Stimulated activated CD4-positive, alpha-beta T cell treated with anti-CD3 and anti-CD28 coated beads, Interleukin-1b, Interleukin-23, amount 100 ng/mL, for 48 hours (primary cell): ENCODE data around the gene CFAP100.

Experiments
- DNase-seq: peaks from one replicate; pipeline ENCODE4 v3.0.0-alpha.2; 2020

Gene CFAP100

GRCh38 chr3:126446791-126447190 lies 52.1 kb downstream of the CFAP100 start:
- no peak for DNase-seq

- no peak for DNase-seq
These were observed 52.9 kb downstream of the CFAP100 start for GRCh38 chr3:126447456-126448106.

DNA sequence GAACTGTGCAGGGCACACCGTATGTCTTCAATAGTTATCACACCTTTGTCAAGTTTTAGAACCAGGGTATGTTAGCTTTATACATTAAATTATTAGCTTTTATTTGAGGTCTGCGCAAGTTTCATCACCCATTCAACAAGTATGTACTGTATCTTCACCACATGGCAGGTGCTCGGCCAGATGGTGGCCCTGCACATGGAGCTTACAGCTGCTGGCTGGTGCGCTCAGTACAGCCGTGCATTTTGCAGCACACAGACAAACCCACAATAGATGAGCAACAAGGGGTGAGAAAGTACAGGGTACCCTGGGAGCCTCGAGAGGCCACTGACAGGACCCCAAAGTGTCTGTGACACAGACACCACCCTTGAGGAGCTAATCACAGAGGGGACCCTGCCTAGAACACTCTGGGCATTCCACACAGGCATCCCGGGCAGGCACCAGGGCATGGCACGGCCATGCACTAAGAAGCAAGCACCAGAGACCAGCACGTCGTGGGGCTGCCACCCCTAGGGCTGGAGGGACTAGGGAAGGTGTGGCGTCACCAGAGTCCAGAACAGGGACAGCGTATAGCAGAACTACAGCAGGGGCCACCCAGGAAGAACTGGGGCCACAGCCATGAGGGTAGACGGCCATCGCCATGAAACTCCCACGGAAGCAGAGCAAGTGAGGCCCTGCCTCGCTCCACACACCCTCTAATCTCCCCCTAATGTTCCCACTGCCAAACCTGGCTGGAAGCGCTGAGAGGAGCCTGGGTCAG lies 53.6 kb downstream of the CFAP100 start:
- DNase-seq = no peak

DNA sequence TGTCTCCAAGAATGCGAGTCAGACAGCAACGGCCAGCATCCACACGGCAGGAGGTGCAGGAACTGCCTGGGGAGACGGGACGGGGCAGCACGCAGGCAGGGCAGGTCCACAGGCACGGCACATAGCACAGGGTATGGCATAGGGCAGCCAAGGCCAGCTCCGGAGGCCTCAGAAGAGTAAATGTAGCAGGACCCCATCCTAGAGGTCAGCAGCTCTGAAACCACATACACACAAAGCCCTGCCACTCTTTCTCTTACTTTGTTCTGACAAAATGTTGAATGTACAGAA lies 54.1 kb downstream of the CFAP100 start:
- DNase-seq = no peak

DNA sequence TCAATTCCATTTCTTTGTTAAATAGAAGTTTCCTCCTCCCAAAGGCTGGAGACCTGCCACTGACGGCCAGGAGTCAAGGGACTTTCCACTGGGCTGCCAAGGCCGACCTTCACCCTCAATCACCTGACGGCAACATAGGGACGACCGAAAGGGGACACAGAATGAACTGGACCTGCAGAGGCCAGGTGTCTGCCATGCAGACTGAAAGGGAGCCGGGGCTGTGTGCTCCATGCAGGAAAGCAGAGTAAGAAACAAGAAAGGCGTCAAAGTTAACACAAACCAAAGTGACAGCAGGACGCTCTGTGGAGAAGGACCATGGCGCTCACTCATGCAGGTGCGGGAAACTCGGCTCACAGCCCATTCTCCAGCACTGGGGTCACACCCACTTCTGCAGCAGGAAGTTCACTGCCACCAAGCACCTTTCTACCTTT lies 54.9 kb downstream of the CFAP100 start:
- DNase-seq = no peak

GRCh38 chr3:126450219-126450618 lies 55.5 kb downstream of the CFAP100 start:
- no peak for DNase-seq

DNA sequence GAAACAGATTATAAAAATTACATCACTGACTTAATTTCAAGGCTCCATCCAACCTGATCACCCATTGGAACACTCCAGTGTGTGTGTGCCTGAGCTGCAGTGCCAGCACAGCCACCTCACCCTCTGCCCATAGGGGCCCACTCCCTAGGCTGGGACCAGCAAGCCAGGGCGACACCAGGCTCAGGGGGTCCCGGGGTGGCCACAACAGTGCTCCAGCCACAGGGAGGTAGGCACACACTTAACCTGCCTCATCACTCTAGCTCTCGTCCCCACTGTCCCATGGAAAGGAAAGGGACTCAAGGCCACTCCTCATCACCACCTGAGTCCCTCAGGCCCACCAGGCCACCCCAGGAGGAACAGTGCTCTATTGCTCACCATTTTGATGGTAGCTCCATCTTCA lies 56.0 kb downstream of the CFAP100 start:
- no peak for DNase-seq

- no peak for DNase-seq
These were observed 56.8 kb downstream of the CFAP100 start for GRCh38 chr3:126451511-126451910.

DNA sequence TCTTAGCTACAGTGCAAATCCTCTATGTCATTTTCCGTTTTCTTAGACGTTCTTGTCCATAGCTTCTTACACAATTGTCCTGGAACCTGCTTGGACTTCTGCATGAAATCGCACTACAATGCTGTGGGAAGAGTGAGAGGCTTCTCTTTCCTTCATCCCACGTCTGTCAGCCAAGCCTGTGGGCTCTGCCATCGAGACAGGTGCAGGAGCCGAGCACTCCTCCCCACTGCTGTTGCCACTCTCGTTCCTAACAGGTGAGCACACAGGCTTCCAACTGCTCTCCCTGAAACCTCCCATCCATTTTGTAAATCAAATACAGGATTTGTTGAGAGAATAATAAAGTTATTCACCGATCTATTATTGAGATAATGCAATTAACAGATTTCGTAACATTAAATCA lies 57.5 kb downstream of the CFAP100 start:
- no peak for DNase-seq

GRCh38 chr3:126454025-126454424 lies 59.3 kb downstream of the CFAP100 start:
- no peak for DNase-seq

GRCh38 chr3:126454437-126455198 lies 59.9 kb downstream of the CFAP100 start:
- no peak for DNase-seq

GRCh38 chr3:126456211-126456610 lies 61.5 kb downstream of the CFAP100 start:
- no peak for DNase-seq

DNA sequence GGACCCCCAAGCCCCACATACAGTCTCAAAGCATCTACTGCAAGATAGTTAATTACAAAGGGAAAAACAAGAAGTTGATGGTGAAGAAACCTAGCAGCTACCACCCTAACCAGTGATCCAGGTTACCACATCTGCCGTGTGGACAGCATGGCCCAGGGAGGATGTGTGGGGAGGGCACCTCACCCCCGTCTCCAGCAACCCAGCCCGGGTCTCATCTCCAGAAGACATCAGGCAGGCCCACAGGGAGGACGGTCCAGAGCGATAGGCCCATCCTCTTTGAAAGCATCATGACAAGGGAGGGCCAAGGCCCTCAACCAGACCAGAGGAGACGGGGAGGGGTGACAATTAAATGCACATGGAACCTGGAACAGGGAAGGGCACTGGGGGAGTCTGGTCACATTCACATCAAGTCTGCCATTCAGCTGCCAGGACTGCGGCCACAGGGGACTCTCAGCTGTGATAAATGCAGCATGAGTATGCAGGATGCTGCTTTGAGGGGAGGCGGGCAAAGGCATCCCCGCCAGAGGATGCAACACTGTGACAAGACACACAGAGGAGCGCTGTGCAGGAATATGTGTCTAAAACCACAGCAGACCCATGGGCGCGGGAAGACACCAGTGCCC lies 62.2 kb downstream of the CFAP100 start:
- no peak for DNase-seq

DNA sequence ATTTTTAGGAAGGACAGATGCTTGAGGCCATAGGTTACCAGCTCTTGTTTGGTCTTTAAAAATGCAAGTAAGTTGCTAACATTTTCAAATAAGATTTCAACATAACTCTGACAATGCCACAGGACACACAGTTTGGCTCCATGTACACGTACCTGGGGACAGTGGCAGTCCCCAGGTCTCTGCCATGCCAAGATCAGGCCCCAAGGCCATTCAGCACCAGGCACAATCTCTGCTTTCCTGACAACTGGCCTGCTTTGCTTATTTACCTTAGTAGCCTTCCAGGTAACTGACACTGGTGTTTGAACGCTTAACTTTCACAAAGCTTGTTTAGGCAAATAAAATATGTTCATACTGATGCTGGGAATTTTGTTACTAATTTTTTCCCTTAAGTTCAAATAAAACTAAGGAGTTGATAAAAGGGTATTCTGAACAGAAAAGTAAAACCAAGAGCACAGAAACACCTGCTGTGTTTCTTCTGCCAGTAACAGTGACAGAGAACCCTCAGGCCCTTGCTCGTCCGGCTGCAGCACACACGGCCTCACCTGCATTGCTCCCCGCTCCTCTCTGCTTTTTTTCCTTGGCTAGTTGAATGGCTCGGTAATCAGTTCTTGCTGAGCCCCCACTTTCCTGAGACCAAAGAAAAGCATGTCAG lies 64.5 kb downstream of the CFAP100 start:
- no peak for DNase-seq

DNA sequence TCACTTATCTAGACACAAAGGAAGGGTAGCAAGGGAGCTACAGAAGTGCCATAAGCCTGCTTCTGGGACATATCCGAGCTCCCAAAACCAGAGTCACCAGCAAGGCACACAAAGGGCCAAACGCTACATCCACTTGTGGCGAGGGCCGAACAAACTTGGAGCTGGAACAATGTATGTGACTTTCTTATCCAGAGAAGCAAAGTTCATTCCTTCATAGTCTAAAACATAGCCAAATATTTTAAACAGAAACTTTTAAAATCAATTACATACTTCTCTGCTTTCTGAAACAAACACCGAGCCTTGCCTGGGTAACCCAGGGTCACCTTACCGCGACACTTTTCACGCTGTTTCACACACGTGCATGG lies 65.0 kb downstream of the CFAP100 start:
- no peak for DNase-seq

GRCh38 chr3:126460381-126460780 lies 65.7 kb downstream of the CFAP100 start:
- DNase-seq = no peak

DNA sequence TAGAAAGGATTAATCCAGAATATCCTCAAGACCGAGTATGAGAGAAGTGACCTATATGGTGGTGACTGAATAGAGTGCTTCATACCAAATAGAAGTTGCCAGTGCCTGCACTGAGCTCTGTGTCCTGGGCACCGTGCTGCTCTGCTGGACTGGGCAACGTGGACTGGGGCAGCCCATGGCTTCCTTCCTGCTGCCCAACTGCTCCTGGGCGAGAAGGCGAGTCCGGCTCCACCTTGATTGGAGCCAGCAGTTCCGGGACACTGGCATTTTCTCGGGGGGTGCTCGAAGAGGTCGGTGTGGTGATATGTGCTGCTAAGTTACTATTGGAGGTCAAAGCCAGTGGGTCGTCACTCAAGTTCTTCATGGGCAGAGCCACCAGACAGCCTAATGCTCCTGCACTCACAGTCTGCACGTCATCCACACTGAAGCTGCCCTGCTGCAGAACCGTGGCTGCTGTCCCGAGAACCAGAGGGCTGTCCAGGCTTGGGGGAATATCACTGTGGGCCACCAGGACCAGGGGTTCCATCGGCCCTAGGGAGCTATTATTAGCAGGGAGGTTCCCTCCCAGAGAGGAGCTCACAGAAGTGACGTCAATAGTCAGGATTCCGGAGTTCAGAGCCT lies 66.9 kb downstream of the CFAP100 start:
- DNase-seq = no peak

- no peak for DNase-seq
These were observed 68.8 kb downstream of the CFAP100 start for GRCh38 chr3:126463521-126463920.

GRCh38 chr3:126464093-126464492 lies 69.4 kb downstream of the CFAP100 start:
- no peak for DNase-seq

- DNase-seq = no peak
These were observed 69.8 kb downstream of the CFAP100 start for GRCh38 chr3:126464494-126464893.

- no peak for DNase-seq
These were observed 70.3 kb downstream of the CFAP100 start for GRCh38 chr3:126464997-126465396.

DNA sequence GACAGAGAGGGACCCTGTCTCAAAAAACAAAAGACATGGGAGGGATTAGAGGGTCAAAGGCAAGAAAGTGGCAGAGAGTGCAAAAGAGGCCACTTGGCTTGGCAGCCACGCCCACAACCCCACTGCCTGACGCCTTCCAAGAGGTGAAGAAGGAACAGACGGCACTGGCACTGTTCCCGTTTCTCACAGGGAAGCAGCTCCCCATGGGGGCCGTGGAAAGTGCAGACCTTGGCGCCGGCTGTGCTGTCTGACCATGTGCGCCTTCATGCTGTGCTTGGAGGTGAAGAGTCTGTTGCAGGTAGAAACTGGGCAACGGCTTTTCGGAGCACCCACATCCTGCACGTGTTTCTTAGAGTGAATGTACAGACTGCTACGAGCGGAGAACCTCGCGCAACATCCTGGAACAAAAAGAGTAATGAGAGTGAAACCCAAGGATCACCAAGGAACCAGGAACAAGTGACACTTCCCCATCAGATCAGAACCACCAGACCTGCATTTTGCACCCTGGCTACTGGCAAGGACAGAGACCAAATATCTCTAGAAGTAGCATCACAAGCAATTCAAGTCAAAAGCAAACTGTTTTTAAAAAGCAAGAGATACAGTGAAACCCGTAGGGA lies 71.3 kb downstream of the CFAP100 start:
- DNase-seq = no peak
